Mammary epithelial cell (primary cell): ENCODE measurements around the gene ING3.

Experiments used
- EZH2 ChIP-seq: IDR thresholded peaks from 2 replicates; pipeline ENCODE4 v1.6.1; 2012; ENCODE audit warnings: low read length, inconsistent platforms, borderline replicate concordance
- TF ChIP-seq, protein P1 (sequence below), 2 donors: IDR thresholded peaks in 1 of 2; conservative IDR thresholded peaks in 1 of 2; 2 replicates each; pipeline ENCODE4 v1.5.1; 2011 to 2012; ENCODE audit warnings: inconsistent platforms in 2 of 2, low read length in 2 of 2, mild to moderate bottlenecking in 2 of 2, control low read depth in 1 of 2, low read depth in 1 of 2; ENCODE audit not compliant: insufficient read depth in 1 of 2; ENCODE audit errors: extremely low read depth in 1 of 2

DNA sequence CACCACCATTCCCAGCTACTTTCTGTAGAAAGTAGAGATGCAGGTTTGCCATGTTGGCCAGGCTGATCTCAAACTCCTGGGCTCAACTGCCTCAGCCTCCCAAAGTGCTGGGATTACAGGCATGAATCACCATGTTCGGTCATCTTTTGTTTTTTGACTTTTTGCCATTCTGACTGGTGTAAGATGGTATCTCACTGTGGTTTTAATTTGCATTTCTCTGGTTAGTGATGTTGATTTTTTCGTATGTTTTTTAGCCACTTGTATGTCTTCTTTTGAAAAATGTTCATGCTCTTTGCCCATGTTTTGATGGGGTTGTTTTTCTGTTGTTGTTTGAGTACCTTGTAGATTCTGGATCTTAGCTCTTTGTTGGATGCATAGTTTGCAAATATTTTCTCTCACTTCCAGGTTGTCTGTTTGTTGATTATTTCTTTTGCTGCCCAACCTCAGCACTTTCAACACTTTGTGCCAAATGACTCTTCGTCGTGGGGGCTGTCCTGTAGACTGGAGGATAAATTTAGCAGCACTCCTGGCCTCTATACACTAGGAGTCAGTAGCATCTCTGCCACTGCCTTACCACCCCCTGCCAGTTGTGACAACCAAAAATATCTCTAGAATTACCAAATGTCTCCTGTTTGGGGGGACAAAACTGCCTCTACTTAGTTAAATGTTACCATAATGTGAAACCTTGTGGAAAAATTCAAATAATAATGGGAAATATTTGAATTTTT, 31.5 kb downstream of the ING3 start:
- TF ChIP-seq, protein P1, sequence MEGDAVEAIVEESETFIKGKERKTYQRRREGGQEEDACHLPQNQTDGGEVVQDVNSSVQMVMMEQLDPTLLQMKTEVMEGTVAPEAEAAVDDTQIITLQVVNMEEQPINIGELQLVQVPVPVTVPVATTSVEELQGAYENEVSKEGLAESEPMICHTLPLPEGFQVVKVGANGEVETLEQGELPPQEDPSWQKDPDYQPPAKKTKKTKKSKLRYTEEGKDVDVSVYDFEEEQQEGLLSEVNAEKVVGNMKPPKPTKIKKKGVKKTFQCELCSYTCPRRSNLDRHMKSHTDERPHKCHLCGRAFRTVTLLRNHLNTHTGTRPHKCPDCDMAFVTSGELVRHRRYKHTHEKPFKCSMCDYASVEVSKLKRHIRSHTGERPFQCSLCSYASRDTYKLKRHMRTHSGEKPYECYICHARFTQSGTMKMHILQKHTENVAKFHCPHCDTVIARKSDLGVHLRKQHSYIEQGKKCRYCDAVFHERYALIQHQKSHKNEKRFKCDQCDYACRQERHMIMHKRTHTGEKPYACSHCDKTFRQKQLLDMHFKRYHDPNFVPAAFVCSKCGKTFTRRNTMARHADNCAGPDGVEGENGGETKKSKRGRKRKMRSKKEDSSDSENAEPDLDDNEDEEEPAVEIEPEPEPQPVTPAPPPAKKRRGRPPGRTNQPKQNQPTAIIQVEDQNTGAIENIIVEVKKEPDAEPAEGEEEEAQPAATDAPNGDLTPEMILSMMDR (conservative IDR thresholded peaks at IDR 0.05 in 1 of 2, IDR thresholded peaks at IDR 0.05 in 1 of 2; ENCODE audit: extremely low read depth in 1 of 2, insufficient read depth in 1 of 2, low read depth in 1 of 2, low read length in 2 of 2) = no peak
- TF ChIP-seq EZH2 = no peak
